Measurements from ENCODE around the gene IRAK3.
"Not testable (repeated sequence)": the region's sequence is repeated elsewhere in the genome, so short reads cannot be mapped to it uniquely, and the experiment has no call there.

The IRAK3 gene

GRCh38 chr12:66199141-66199540 lies 10.1 kb downstream of the IRAK3 start:
- DNase-seq (ENCODE audit: extremely low read depth, low read depth), result no peak
- TF ChIP-seq, protein P1, sequence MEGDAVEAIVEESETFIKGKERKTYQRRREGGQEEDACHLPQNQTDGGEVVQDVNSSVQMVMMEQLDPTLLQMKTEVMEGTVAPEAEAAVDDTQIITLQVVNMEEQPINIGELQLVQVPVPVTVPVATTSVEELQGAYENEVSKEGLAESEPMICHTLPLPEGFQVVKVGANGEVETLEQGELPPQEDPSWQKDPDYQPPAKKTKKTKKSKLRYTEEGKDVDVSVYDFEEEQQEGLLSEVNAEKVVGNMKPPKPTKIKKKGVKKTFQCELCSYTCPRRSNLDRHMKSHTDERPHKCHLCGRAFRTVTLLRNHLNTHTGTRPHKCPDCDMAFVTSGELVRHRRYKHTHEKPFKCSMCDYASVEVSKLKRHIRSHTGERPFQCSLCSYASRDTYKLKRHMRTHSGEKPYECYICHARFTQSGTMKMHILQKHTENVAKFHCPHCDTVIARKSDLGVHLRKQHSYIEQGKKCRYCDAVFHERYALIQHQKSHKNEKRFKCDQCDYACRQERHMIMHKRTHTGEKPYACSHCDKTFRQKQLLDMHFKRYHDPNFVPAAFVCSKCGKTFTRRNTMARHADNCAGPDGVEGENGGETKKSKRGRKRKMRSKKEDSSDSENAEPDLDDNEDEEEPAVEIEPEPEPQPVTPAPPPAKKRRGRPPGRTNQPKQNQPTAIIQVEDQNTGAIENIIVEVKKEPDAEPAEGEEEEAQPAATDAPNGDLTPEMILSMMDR (IDR thresholded peaks at IDR 0.05; ENCODE audit: low read depth, low read length), result no peak

DNA sequence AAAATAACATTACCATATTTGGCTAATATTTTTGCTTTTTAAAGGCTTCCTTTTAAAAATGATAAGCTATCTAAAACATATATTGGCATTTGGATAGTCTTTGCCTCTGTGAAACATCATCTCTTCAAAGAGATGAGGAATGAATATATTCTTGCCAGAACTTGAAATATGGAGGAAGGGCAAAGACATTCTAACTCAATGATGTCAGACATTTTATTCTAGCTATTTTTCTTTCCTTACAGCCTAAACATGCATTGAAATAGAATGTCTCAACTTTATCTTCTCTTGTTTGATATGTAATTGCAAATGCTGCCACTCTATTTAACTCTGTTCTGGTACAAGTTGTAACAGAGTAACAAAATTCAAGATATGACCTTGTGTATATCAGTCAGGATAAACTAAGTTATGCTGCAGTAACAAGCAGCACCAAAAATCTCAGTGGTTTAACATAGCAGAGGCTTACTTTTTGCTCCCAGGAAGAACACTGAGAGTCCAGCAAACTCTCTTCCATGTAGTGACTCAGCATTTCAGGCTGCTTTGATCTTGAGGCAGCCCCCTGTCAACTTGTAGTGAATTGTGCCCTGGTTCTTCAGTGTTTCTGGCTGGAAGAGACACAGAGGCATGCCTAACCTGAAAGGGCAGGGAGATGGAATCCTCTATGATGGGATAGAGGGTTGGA lies 11.0 kb downstream of the IRAK3 start:
- no peak for DNase-seq (ENCODE audit: extremely low read depth, low read depth)
- TF ChIP-seq, protein P1 (IDR thresholded peaks at IDR 0.05; ENCODE audit: low read depth, low read length), result no peak

DNA sequence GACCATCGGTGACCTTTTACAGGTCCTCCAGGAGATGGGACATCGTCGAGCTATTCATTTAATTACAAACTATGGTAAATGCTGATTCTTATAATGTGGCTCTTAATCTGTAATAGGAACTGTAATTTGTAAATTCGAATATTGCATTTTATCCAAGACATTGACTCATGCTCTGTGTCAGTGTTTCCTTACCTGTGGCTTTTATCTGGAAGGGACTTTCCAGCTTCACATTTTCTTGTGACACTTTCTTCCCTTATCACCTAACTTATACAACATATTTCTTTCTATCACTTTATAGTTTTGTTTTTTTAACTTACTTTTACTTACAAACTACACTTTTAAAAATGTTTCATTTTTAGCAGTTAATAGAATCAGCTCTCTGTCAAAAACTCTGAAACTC lies 14.8 kb downstream of the IRAK3 start:
- DNase-seq (ENCODE audit: extremely low read depth, low read depth), result no peak
- TF ChIP-seq, protein P1 (IDR thresholded peaks at IDR 0.05; ENCODE audit: low read depth, low read length), result no peak

DNA sequence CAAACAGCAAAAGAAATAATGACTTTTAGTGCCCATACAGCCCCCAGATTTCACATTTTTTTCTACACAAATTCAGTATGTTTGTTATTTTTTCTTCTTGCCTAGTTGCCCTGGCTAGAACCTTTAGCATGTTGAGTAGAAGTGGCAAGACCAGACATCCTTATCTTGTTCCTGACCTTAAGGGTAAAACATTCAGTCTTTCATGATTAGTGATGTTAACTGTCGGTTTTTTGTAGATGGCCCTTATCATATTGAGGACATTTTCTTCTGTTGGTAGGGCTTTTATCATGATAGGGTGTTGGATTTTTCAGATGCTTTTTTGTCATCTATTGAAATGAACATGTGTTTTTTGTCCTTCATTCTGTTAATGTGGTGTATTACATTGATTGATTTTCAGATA lies 17.1 kb downstream of the IRAK3 start:
- TF ChIP-seq, protein P1 (IDR thresholded peaks at IDR 0.05; ENCODE audit: low read depth, low read length), result no peak
- no peak for DNase-seq (ENCODE audit: extremely low read depth, low read depth)

- DNase-seq (ENCODE audit: extremely low read depth, low read depth), result no peak
- TF ChIP-seq, protein P1 (IDR thresholded peaks at IDR 0.05; ENCODE audit: low read depth, low read length), result no peak
These were observed 21.8 kb downstream of the IRAK3 start for GRCh38 chr12:66210840-66211239.

- DNase-seq (ENCODE audit: extremely low read depth, low read depth), result not testable (repeated sequence)
These were observed 22.6 kb downstream of the IRAK3 start for GRCh38 chr12:66211573-66211972.

- not testable (repeated sequence) for DNase-seq (ENCODE audit: extremely low read depth, low read depth)
These were observed 24.0 kb downstream of the IRAK3 start for GRCh38 chr12:66213011-66213410.

- DNase-seq (ENCODE audit: extremely low read depth, low read depth), result no peak
- TF ChIP-seq, protein P1 (IDR thresholded peaks at IDR 0.05; ENCODE audit: low read depth, low read length), result no peak
These were observed 28.4 kb downstream of the IRAK3 start for GRCh38 chr12:66217342-66217917.

All from AG09319 (cell line).